Neural progenitor cell (in vitro differentiated cells): ENCODE results near the gene STAC2. TPM values are rescaled to one million over a fixed set of nuclear protein-coding genes. Genes with fewer than 3 reads are reported as not detected.

Experiments
- DNase-seq: peaks from one replicate; pipeline ENCODE4 v3.0.0-alpha.2; 2016; ENCODE audit warnings: low spot score
- H2AFZ ChIP-seq: fragments of 200-600 bp; sonication (generic); replicated peaks from 2 replicates; pipeline ENCODE4 v1.6.1; 2016; ENCODE audit warnings: antibody characterized with exemption
- H3F3A ChIP-seq: fragments of 200-600 bp; sonication (generic); 2 replicates; pipeline ENCODE4 v1.6.1; 2016; ENCODE audit warnings: antibody characterized with exemption, low read depth
- H3K27ac ChIP-seq: fragments of 200-600 bp; sonication (generic); 2 replicates; pipeline ENCODE4 v1.5.1; 2016; ENCODE audit warnings: mild to moderate bottlenecking
- H3K27me3 ChIP-seq: fragments of 200-600 bp; sonication (generic); 2 replicates; pipeline ENCODE4 v1.6.1; 2016; ENCODE audit warnings: mild to moderate bottlenecking, moderate library complexity
- H3K36me3 ChIP-seq: fragments of 200-600 bp; sonication (generic); 2 replicates; pipeline ENCODE4 v1.5.1; 2016
- H3K4me1 ChIP-seq: fragments of 200-600 bp; sonication (generic); 2 replicates; pipeline ENCODE4 v1.6.1; 2016; ENCODE audit warnings: mixed run types
- H3K4me2 ChIP-seq: fragments of 200-600 bp; sonication (generic); 2 replicates; pipeline ENCODE4 v1.6.1; 2016
- H3K4me3 ChIP-seq: fragments of 200-600 bp; sonication (generic); 2 replicates; pipeline ENCODE4 v1.5.1; 2016
- H3K79me2 ChIP-seq: fragments of 200-600 bp; sonication (generic); 2 replicates; pipeline ENCODE4 v1.6.1; 2016; ENCODE audit warnings: low read depth
- H3K9ac ChIP-seq: fragments of 200-600 bp; sonication (generic); 2 replicates; pipeline ENCODE4 v1.6.1; 2016
- H3K9me3 ChIP-seq: fragments of 200-600 bp; sonication (generic); 2 replicates; pipeline ENCODE4 v1.5.1; 2016; ENCODE audit warnings: low read depth
- H4K20me1 ChIP-seq: fragments of 200-600 bp; sonication (generic); 2 replicates; pipeline ENCODE4 v1.6.1; 2016; ENCODE audit warnings: low read depth
- H3K27ac Mint-ChIP-seq: 3 replicates; pipeline ENCODE4 v1.8.0; 2021; ENCODE audit warnings: mixed read lengths
- H3K27me3 Mint-ChIP-seq: 2 replicates; pipeline ENCODE4 v1.8.0; 2022; ENCODE audit warnings: low read depth, mild to moderate bottlenecking, inconsistent platforms, moderate library complexity, mixed read lengths; ENCODE audit not compliant: insufficient read depth
- H3K36me3 Mint-ChIP-seq: 3 replicates; pipeline ENCODE4 v1.8.0; 2021; ENCODE audit warnings: mixed read lengths
- H3K4me1 Mint-ChIP-seq: 3 replicates; pipeline ENCODE4 v1.8.0; 2021; ENCODE audit warnings: mixed read lengths
- H3K4me3 Mint-ChIP-seq: 3 replicates; pipeline ENCODE4 v1.8.0; 2021; ENCODE audit warnings: mild to moderate bottlenecking, moderate library complexity, mixed read lengths
- H3K9me3 Mint-ChIP-seq: 3 replicates; pipeline ENCODE4 v1.8.0; 2020; ENCODE audit warnings: mixed read lengths
- EZH2 ChIP-seq: fragments of 200-600 bp; sonication (generic); IDR thresholded peaks from 2 replicates; pipeline ENCODE4 v1.6.1; 2017; ENCODE audit warnings: antibody characterized with exemption, mild to moderate bottlenecking, moderate library complexity
- EZH2phosphoT487 ChIP-seq: fragments of 200-600 bp; sonication (generic); IDR thresholded peaks from 2 replicates; pipeline ENCODE4 v1.6.1; 2017; ENCODE audit warnings: antibody characterized with exemption
- total RNA-seq: library from RNA; depleted of rRNA; stranded (reverse); fragments of >200 nt; gene quantifications from 2 replicates; pipeline ENCODE4 v1.2.3, GENCODE V29; 2015; ENCODE audit warnings: low replicate concordance
- TF ChIP-seq, protein P1 (sequence below): fragments of 200-600 bp; sonication (generic); IDR thresholded peaks from 2 replicates; pipeline ENCODE4 v1.5.1; 2017; ENCODE audit warnings: antibody characterized with exemption, mild to moderate bottlenecking

STAC2 gene
- total RNA-seq, 1 donor from 2014 or later, result 0.13 TPM

DNA sequence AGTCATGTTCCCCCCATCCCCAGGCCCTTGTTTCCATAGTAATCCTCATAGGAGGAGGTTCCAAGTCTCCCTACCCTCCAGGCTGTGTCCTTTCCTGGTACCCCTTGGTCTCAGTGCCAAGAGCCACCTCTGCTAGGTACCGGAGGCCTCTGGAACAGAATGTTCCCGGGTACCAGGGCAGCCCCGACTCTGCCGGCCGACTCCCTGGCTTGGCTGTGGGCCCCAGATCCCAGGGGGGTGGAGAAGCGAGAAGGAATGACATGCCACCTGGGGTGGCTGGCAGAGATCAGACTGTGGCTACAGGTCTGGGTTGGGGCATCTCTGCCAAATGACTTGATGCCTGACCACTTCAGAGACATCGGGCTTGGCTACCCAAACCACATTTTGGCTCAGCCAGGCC, 3.6 kb downstream of the STAC2 start:
- Histone ChIP-seq H3K27ac (no peak overlapping the region), H3K9me3 (no peaks in the 10 kb centered on the region), H3K79me2 (no peaks in the 10 kb centered on the region), H3K27me3 (peaks cover 88% of the 10 kb centered on the region), H3K4me1 (peaks cover 12% of the 10 kb centered on the region), H3K36me3 (no peaks in the 10 kb centered on the region), H3K4me2 (no peak overlapping the region), H4K20me1 (peaks cover 10% of the 10 kb centered on the region), H2AFZ (no peak overlapping the region), H3F3A (peaks cover 12% of the 10 kb centered on the region), H3K4me3 (no peak overlapping the region), H3K9ac (no peak overlapping the region)
- Mint-ChIP-seq H3K27ac (no peak overlapping the region), H3K9me3 (no peaks in the 10 kb centered on the region), H3K36me3 (no peaks in the 10 kb centered on the region), H3K27me3 (peaks cover 45% of the 10 kb centered on the region), H3K4me3 (no peak overlapping the region), H3K4me1 (peaks cover 10% of the 10 kb centered on the region)
- no peak for DNase-seq
- TF ChIP-seq EZH2phosphoT487 (no peak), EZH2 (no peak)
- TF ChIP-seq, protein P1, sequence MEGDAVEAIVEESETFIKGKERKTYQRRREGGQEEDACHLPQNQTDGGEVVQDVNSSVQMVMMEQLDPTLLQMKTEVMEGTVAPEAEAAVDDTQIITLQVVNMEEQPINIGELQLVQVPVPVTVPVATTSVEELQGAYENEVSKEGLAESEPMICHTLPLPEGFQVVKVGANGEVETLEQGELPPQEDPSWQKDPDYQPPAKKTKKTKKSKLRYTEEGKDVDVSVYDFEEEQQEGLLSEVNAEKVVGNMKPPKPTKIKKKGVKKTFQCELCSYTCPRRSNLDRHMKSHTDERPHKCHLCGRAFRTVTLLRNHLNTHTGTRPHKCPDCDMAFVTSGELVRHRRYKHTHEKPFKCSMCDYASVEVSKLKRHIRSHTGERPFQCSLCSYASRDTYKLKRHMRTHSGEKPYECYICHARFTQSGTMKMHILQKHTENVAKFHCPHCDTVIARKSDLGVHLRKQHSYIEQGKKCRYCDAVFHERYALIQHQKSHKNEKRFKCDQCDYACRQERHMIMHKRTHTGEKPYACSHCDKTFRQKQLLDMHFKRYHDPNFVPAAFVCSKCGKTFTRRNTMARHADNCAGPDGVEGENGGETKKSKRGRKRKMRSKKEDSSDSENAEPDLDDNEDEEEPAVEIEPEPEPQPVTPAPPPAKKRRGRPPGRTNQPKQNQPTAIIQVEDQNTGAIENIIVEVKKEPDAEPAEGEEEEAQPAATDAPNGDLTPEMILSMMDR, result no peak

DNA sequence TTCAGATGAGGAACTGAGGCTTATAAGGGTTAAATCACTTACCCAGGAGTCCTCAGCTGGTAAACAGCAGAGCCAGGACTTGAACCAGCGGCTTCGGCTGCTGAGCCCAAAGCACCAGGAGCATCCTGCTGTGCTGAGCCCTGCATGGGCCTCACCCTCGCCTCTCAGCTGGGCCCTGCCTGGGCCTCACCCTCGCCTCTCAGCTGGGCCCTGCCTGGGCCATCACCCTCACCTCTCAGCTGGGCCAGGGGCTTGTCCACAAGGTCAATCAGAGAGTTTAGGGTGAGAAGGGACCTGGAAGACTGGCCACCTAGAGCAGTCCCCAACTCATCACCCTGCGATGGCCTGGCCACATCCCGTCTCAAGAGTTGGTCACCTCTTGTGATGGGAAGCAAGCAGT, 4.2 kb downstream of the STAC2 start:
- Mint-ChIP-seq H3K36me3 (no peaks in the 10 kb centered on the region), H3K4me3 (no peak overlapping the region), H3K27ac (no peak overlapping the region), H3K9me3 (no peaks in the 10 kb centered on the region), H3K4me1 (peaks cover 10% of the 10 kb centered on the region), H3K27me3 (peaks cover 50% of the 10 kb centered on the region)
- H2AFZ ChIP-seq, result no peak overlapping the region
- peaks cover 90% of the 10 kb centered on the region for H3K27me3 ChIP-seq
- no peaks in the 10 kb centered on the region for H3K9me3 ChIP-seq
- H3K4me2 ChIP-seq, result no peak overlapping the region
- H3K4me3 ChIP-seq, result no peak overlapping the region
- H4K20me1 ChIP-seq, result peaks cover 10% of the 10 kb centered on the region
- no peak overlapping the region for H3K27ac ChIP-seq
- no peaks in the 10 kb centered on the region for H3K79me2 ChIP-seq
- no peak for DNase-seq
- H3K4me1 ChIP-seq, result peaks cover 12% of the 10 kb centered on the region
- peaks cover 12% of the 10 kb centered on the region for H3F3A ChIP-seq
- no peak overlapping the region for H3K9ac ChIP-seq
- TF ChIP-seq EZH2, result no peak
- TF ChIP-seq, protein P1, result no peak
- no peak for TF ChIP-seq EZH2phosphoT487
- H3K36me3 ChIP-seq, result no peaks in the 10 kb centered on the region

DNA sequence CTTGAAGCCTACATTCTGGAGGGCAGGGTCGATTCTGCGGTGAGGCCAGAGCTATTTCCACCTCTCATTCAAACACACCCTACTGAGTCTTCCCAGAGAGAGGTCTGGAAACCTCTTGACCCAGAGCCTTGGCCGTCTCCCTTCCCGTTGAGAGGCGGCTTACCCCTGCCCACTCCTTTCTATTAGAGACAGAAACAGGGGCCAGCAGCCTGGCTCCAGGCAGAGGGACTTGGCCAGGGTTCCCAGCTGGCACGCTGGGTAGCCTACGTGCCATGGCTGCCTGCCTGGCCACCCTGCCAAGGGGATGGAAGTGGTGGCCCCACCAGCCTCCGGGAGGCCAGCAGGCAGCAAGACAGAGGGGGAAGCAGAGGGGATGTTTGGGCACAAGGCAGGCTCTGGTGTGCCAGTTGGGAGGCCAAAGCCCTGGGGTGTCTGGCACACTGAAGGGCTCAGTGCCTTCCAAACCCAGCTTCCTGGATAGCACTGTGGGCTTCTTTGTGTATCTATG, 6.0 kb downstream of the STAC2 start:
- no peaks in the 10 kb centered on the region for H3K9me3 ChIP-seq
- peaks cover 5% of the 10 kb centered on the region for H3K4me1 Mint-ChIP-seq
- no peaks in the 10 kb centered on the region for H3K36me3 Mint-ChIP-seq
- peaks cover 12% of the 10 kb centered on the region for H3F3A ChIP-seq
- no peak overlapping the region for H3K27ac Mint-ChIP-seq
- peaks cover 5% of the 10 kb centered on the region for H3K4me1 ChIP-seq
- H3K36me3 ChIP-seq, result no peaks in the 10 kb centered on the region
- H3K27ac ChIP-seq, result no peak overlapping the region
- no peak overlapping the region for H3K4me3 Mint-ChIP-seq
- H3K27me3 Mint-ChIP-seq, result peaks cover 43% of the 10 kb centered on the region
- H3K27me3 ChIP-seq, result peaks cover 72% of the 10 kb centered on the region
- H3K9me3 Mint-ChIP-seq, result no peaks in the 10 kb centered on the region
- no peak overlapping the region for H3K4me3 ChIP-seq
- H3K4me2 ChIP-seq, result no peak overlapping the region
- no peak for TF ChIP-seq EZH2phosphoT487
- TF ChIP-seq, protein P1, result no peak
- TF ChIP-seq EZH2, result no peak
- no peaks in the 10 kb centered on the region for H3K79me2 ChIP-seq
- H3K9ac ChIP-seq, result no peak overlapping the region
- no peak for DNase-seq
- H4K20me1 ChIP-seq, result peaks cover 9% of the 10 kb centered on the region
- H2AFZ ChIP-seq, result no peak overlapping the region
